ENCODE data around the gene ABCB6. TPM values are rescaled to one million over a fixed set of nuclear protein-coding genes. Genes with fewer than 3 reads are reported as not detected.

Gene ABCB6
- total and polyA plus RNA-seq, 2 of the 8 experiments (the other 6 are each of a cell fraction or from before 2014, with no cell fraction given) = 44.9 to 50.6 TPM

DNA sequence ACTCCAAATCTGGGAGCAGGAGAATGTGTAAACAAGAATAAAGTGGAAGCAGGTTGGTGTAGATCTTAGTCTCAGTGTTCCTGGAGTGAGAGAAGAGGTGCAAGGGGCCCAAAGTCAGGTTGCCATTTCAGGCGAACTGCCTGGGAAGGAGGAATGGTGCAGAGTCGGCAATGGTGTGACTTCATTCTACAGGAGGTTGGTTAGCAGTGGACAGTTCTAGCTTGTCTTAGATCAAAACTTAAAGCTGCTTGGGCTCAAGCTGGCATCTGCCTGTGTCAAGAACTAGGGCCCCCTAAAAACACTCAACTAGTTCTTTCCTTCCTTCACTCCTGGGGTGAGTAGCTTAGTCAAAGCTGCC, 30.1 kb upstream of the ABCB6 start:
- Histone ChIP-seq H2AK5ac (ENCODE audit: low read depth, low read length) (no peak overlapping the region), H2BK5ac (ENCODE audit: low read depth, low read length) (no peak overlapping the region), H3K18ac (ENCODE audit: extremely low read depth, low read length) (no peak overlapping the region), H3K27ac (ENCODE audit: low read depth, low read length) (no peak overlapping the region), H3K23me2 (ENCODE audit: low read depth, low read length) (peaks cover 20% of the 10 kb centered on the region), H4K8ac (ENCODE audit: extremely low read depth, insufficient read depth, low read length) (no peak overlapping the region), H3K4me3 (ENCODE audit: extremely low read depth in 1 of 4, insufficient read depth in 2 of 4, low read depth in 3 of 4, low read length in 4 of 4) (no peak overlapping the region), H3K14ac (ENCODE audit: insufficient read length) (no peak overlapping the region), H3K79me1 (ENCODE audit: low read depth, low read length) (peaks cover 8% of the 10 kb centered on the region; the same call in 1 of the 2 replicates), H2AFZ (ENCODE audit: low read length) (no peak overlapping the region), H4K5ac (ENCODE audit: insufficient read length, low read depth, low read length) (no peak overlapping the region), H3K56ac (replicated peaks; ENCODE audit: insufficient read length, low read depth, low read length) (no peak overlapping the region), H3K9me3 (ENCODE audit: insufficient read depth in 2 of 2, low read depth in 1 of 2, low read length in 1 of 2) (no peaks in the 10 kb centered on the region), H4K91ac (replicated peaks; ENCODE audit: insufficient read length, low read length) (no peak overlapping the region), H3K23ac (ENCODE audit: insufficient read length) (no peak overlapping the region), H2BK15ac (ENCODE audit: low read length) (no peak overlapping the region), H3K79me2 (ENCODE audit: control insufficient read depth in 1 of 2, insufficient read depth in 2 of 2, low read length in 2 of 2) (peaks cover 0 to 5% of the 10 kb centered on the region in 2 experiments; a peak in 1 of 4 replicates), H2BK120ac (replicated peaks; ENCODE audit: low read depth, low read length) (no peak overlapping the region), H3K4ac (replicated peaks; ENCODE audit: insufficient read length, low read depth, low read length) (no peak overlapping the region), H3K36me3 (ENCODE audit: control insufficient read depth in 2 of 4, insufficient read depth in 4 of 4, low read length in 3 of 4) (peaks cover 0 to 9% (median 5%) of the 10 kb centered on the region in 4 experiments; a peak in 5 of 8 replicates), H3K4me1 (replicated peaks in 1 of 4; ENCODE audit: control insufficient read depth in 3 of 4, insufficient read depth in 4 of 4, low read length in 3 of 4) (peaks cover 5 to 14% (median 12%) of the 10 kb centered on the region in 4 experiments), H3K9ac (replicated peaks in 1 of 4; ENCODE audit: extremely low read depth in 1 of 4, low read depth in 3 of 4, low read length in 3 of 4) (no peak overlapping the region), H3K27me3 (replicated peaks in 1 of 4; ENCODE audit: control insufficient read depth in 3 of 4, extremely low read depth in 1 of 4, insufficient read depth in 3 of 4, low read length in 3 of 4) (peaks cover 0 to 20% (median 11%) of the 10 kb centered on the region in 4 experiments; a peak in 5 of 7 replicates), H2BK20ac (ENCODE audit: low read length) (no peak overlapping the region), H3K4me2 (ENCODE audit: insufficient read depth in 1 of 2, low read depth in 2 of 2, low read length in 2 of 2) (0 out of 4 replicates have a peak overlapping the region, but pooled peaks of 1 of the 2 experiments have one; percentile 20), H4K20me1 (replicated peaks in 1 of 2; ENCODE audit: control insufficient read depth in 1 of 2, insufficient read depth in 2 of 2, low read length in 2 of 2) (no peaks in the 10 kb centered on the region), H2BK12ac (ENCODE audit: low read depth, low read length) (no peak overlapping the region)
- POLR2A ChIA-PET (ENCODE audit: partially characterized antibody) = interaction anchor here (0.7 to 14.9 kb wide), 12 partner anchors 10 to 269 kb away, joined by 3 to 190 read pairs (median 4); partner anchors contain the start of genes ABCB6, ANKZF1, ATG9A and DNAJB2
- no peak for FAIRE-seq
- CTCF ChIA-PET (ENCODE audit: partially characterized antibody) = interaction anchor here (0.6 to 6.6 kb wide), 18 partner anchors 8 to 243 kb away, joined by 3 to 118 read pairs (median 4); partner anchors contain the start of genes DNAJB2 and ZFAND2B
- WGBS, 2 experiments (ENCODE audit: extremely low coverage in 1 of 2, insufficient coverage in 1 of 2, insufficient read length in 1 of 2, insufficient replicate concordance in 2 of 2, low coverage in 1 of 2, low lambda C conversion rate in 2 of 2, missing lambda C conversion rate in 1 of 2) = 79% methylated on average over 2 of the region's 2 CpGs; no CpG with 5 or more reads in 1 of the 2 experiments
- DNase-seq (ENCODE audit: low read depth in 1 of 2, low spot score in 2 of 2) = no peak
- 0 out of 2 replicates have a peak, but pooled peaks have one; percentile 16 for TF ChIP-seq POLR2AphosphoS5 (IDR thresholded peaks at IDR 0.05; ENCODE audit: low read depth, low read length)
- no peak for TF ChIP-seq CHD1 (IDR thresholded peaks at IDR 0.05; ENCODE audit: low read depth, low read length)

All from H1 (cell line).